Sciatic nerve (tissue), 2 donors: ENCODE results near the gene SPRED2. TPM values are rescaled to one million over a fixed set of nuclear protein-coding genes. Genes with fewer than 3 reads are reported as not detected.
"Not testable (repeated sequence)": the region's sequence is repeated elsewhere in the genome, so short reads cannot be mapped to it uniquely, and the experiment has no call there.

Experiments
- ATAC-seq: fragments of 200-7000 bp; cut with Tn5 transposase; one replicate; pipeline ENCODE4 v1.9.1; 2020; ENCODE audit warnings: mild to moderate bottlenecking, moderate library complexity
- DNase-seq: peaks from one replicate; pipeline ENCODE4 v3.0.0-alpha.2; 2020; ENCODE audit warnings: low spot score
- intact Hi-C: fragments of 100-400 bp; cut with DNase I; formaldehyde crosslinking; loops from one replicate; pipeline ENCODE4 v1.14.2; 2022
- total RNA-seq: library from RNA; stranded (reverse); fragmentation: NEBNext Ultra II Directional; extraction: Animal tissue kit (Norgen Biotek cat#: 25700); gene quantifications from one replicate; pipeline ENCODE4 v1.2.1, GENCODE V29; 2021
- donor health status: DM: no; HTN: no; CAD: no.
- donor health status: DM: no; HTN: no; CAD: no.

The SPRED2 gene
- total RNA-seq, 1 donor from 2014 or later = 64.7 TPM

GRCh38 chr2:65357095-65357958 is 75.1 kb downstream of the SPRED2 start:
- intact Hi-C loops = no loop called here
- ATAC-seq (no peak), DNase-seq (no peak)

GRCh38 chr2:65355186-65355831 is 77.1 kb downstream of the SPRED2 start:
- ATAC-seq = no peak

GRCh38 chr2:65354773-65355172 is 77.6 kb downstream of the SPRED2 start:
- ATAC-seq (no peak), DNase-seq (no peak)
- intact Hi-C loops = no loop called here

More at GRCh38 chr2:65355186-65355831, 77.1 kb downstream of the SPRED2 start:
- no peak for DNase-seq
- intact Hi-C loops = no loop called here

GRCh38 chr2:65353927-65354326 is 78.5 kb downstream of the SPRED2 start:
- intact Hi-C loops = no loop called here
- no peak for DNase-seq
- ATAC-seq = no peak

DNA sequence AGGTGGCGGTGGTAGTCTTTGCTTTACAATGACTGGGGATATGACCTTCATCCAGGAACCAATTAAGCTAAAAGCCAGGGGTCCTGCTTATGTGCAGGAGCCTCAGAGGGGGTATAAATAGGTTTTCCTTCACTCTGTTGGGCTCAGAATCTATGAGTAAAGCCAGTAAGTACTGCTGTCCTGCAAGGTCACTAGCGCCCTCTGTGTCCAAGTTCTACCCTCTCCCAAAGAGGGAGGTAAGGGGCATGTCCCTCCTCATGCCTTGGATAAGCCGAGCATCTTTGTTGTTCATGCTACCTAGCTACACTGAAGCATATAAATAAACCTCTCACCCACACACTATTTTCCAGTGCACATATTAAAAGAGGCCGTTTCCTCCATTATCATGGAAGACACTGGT is 79.4 kb downstream of the SPRED2 start:
- ATAC-seq = no peak
- intact Hi-C loops = no loop called here
- DNase-seq = no peak

DNA sequence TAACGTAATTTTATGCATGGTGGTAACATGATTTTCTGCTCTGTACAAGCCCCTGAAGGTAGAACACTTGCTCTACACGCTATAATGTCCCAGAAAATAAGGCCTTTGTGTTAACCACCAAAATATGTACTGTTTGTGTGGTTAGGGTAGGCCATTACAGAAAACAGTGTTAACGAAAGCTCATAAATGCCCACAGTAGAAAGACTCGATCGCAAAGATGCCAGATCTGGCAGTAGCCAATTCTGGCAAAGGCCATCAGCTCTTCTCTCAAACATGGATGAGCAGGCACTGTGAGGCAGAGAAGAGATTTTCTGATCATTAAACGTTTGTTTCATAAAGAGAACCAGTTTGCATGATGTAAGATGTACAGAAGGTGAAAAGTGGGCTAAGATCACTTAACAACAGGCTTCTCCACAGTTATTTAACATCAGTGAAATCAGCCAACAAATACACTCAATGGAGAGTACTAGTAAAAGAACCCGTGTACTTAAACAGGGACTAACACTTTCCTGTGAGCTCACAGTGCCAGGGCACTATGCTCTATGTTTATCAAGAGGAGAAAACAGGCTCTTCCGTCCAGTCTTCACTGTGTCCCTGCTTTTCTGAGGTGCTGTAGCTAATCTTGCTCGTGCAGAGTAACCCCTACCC is 80.3 kb downstream of the SPRED2 start:
- peak; percentile 29 for ATAC-seq
- no peak for DNase-seq
- intact Hi-C loops = no loop called here

- DNase-seq (no peak), ATAC-seq (peak; percentile 63)
- intact Hi-C loops = no loop called here
Observed at GRCh38 chr2:65351234-65351947, 81.0 kb downstream of the SPRED2 start.

- intact Hi-C loops = no loop called here
- DNase-seq = no peak
- ATAC-seq = peak; percentile 14
Observed at GRCh38 chr2:65350651-65351056, 81.7 kb downstream of the SPRED2 start.

- ATAC-seq (no peak), DNase-seq (peak; percentile 81)
- intact Hi-C loops = no loop called here
Observed at GRCh38 chr2:65349863-65350262, 82.5 kb downstream of the SPRED2 start.

- DNase-seq (no peak), ATAC-seq (no peak)
- intact Hi-C loops = no loop called here
Observed at GRCh38 chr2:65347913-65348312, 84.5 kb downstream of the SPRED2 start.

- peak; percentile 29 for ATAC-seq
- intact Hi-C loops = no loop called here
- DNase-seq = no peak
Observed at GRCh38 chr2:65345631-65346030, 86.8 kb downstream of the SPRED2 start.

DNA sequence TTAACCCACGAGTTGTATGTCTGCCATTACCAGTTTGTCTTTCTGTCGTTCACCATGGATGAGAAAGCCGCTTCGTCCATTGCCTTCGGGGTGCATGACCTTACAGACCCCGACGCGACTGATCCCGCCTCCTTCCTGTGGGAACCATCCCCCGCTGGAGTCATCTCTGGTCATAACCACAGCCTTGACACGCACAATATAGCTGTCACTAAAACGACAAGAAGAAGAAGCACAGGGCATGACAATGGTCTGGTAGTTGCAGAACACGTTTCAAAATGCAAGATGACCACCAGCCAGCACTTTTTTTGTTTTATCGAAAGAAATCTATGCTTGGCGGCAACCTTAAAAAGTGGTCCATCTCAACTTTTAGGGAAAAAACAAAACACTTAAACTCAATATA is 87.7 kb downstream of the SPRED2 start:
- no peak for DNase-seq
- no peak for ATAC-seq
- intact Hi-C loops = no loop called here

DNA sequence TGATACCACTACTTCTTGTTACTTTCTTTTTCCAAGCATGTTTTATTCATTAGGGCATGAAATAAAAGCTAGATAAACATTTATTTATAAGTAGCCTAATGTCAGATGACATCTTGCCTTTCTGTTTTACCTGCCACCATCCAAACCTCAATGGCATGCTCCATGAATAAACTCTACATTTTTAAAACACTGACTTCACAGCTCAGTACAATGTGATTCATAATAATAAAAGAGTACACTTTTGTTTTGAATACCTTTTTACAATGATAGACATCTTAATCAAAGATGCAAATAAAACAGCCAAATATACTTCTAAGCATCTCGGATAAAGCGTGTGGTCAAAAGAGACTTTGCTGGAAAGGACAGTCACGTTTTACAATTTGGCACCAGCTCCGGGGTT is 88.2 kb downstream of the SPRED2 start:
- DNase-seq (no peak), ATAC-seq (no peak)
- intact Hi-C loops = no loop called here

DNA sequence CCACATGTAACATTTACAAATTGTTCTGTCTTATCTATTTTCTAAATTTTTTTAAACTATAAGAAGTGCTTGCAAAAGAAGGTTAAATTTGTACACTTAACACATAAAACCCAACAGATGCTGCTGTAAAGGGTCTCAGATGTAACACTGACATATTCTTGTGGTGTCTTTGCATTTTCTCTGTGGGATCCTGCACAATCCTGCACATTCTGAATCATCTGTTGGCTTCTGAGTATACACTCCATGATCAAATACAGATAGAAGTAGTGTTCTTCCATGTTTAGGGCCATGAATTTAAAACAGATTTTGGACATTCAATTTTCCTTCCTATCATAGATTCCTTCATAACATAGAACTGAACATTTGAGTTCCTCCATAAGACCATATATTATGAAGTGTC is 89.0 kb downstream of the SPRED2 start:
- DNase-seq (no peak), ATAC-seq (no peak)
- intact Hi-C loops = no loop called here

GRCh38 chr2:65340898-65341681 is 91.3 kb downstream of the SPRED2 start:
- intact Hi-C loops = no loop called here
- DNase-seq = no peak
- peak; percentile 23 for ATAC-seq

DNA sequence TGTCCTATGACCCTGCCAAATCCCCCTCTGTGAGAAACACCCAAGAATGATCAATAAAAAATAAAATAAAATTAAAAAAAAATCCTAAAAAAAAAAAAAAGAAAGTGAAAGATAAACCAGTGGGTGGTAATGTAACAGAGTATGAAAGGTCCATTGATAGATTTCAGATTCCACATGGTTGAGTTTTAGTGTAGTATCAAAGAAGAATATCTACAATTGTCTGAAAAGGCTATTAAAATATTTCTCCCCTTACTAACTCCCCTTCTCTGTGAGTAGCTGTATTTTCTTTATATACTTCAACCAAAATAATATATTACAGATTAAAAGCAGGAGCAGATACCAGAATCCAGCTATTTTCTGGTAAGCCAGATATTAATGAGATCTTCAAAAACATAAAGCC is 92.8 kb downstream of the SPRED2 start:
- DNase-seq (no peak), ATAC-seq (no peak)
- intact Hi-C loops = no loop called here

DNA sequence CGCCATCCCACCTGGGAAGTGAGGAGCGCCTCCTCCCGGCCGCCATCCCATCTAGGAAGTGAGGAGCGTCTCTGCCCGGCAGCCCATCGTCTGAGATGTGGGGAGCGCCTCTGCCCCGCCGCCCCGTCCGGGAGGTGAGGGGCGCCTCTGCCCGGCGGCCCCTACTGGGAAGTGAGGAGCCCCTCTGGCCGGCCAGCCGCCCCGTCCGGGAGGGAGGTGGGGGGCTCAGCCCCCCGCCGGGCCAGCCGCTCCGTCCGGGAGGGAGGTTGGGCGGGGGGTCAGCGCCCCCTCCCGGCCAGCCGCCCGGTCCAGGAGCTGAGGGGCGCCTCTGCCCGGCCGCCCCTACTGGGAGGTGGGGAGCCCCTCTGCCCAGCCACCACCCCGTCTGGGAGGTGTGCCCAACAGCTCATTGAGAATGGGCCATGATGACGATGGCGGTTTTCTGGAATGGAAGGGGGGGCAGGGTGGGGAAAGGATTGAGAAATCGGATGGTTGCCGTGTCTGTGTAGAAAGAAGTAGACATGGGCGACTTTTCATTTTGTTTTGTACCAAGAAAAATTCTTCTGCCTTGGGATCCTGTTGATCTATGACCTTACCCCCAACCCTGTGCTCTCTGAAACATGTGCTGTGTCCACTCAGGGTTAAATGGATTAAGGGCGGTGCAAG is 93.4 kb downstream of the SPRED2 start:
- intact Hi-C loops, ATAC-seq, DNase-seq: not testable (repeated sequence)

- DNase-seq, intact Hi-C loops, ATAC-seq: not testable (repeated sequence)
Observed at GRCh38 chr2:65337915-65338314, 94.5 kb downstream of the SPRED2 start.
